Neural cell (in vitro differentiated cells): ENCODE measurements around the gene ALK. TPM values are rescaled to one million over a fixed set of nuclear protein-coding genes. Genes with fewer than 3 reads are reported as not detected.

Experiments used
- H2AFZ ChIP-seq: fragments of 200-600, 300-800 bp; sonication (generic), shearing (Covaris generic); 2 replicates; pipeline ENCODE4 v1.6.0; 2014; ENCODE audit warnings: low read depth, mild to moderate bottlenecking, antibody characterized with exemption, low read length, moderate library complexity
- H3F3A ChIP-seq: fragments of 200-600 bp; shearing (Covaris generic); 2 replicates; pipeline ENCODE4 v1.6.1; 2016; ENCODE audit warnings: mild to moderate bottlenecking, moderate library complexity, mixed read lengths, antibody characterized with exemption, low read length; ENCODE audit not compliant: insufficient read depth, poor library complexity, severe bottlenecking
- H3K27ac ChIP-seq: fragments of 200-600, 300-800 bp; sonication (generic), shearing (Covaris generic); 2 replicates; pipeline ENCODE4 v1.5.1; 2014; ENCODE audit warnings: mild to moderate bottlenecking, low read length, moderate library complexity
- H3K27me3 ChIP-seq: fragments of 300-800, 200-600 bp; sonication (generic), shearing (Covaris generic); 2 replicates; pipeline ENCODE4 v1.6.0; 2014; ENCODE audit warnings: mild to moderate bottlenecking, low read depth, low read length, moderate library complexity; ENCODE audit not compliant: insufficient read depth
- H3K36me3 ChIP-seq: fragments of 300-800, 200-600 bp; sonication (generic), shearing (Covaris generic); 2 replicates; pipeline ENCODE4 v1.5.1; 2014; ENCODE audit warnings: mild to moderate bottlenecking, antibody characterized with exemption, low read length, moderate library complexity; ENCODE audit not compliant: insufficient read depth
- H3K4me2 ChIP-seq: fragments of 300-800, 200-600 bp; sonication (generic), shearing (Covaris generic); 2 replicates; pipeline ENCODE4 v1.6.0; 2014; ENCODE audit warnings: mild to moderate bottlenecking, low read length
- H3K4me3 ChIP-seq: fragments of 300-800, 200-600 bp; sonication (generic), shearing (Covaris generic); 2 replicates; pipeline ENCODE4 v1.5.1; 2014; ENCODE audit warnings: mild to moderate bottlenecking, low read length, moderate library complexity
- H3K79me2 ChIP-seq: fragments of 200-600 bp; shearing (Covaris generic); replicated peaks from 2 replicates; pipeline ENCODE4 v1.6.0; 2014; ENCODE audit warnings: mild to moderate bottlenecking, low read length, moderate library complexity; ENCODE audit not compliant: insufficient read depth
- H3K9ac ChIP-seq: fragments of 300-800, 200-600 bp; sonication (generic), shearing (Covaris generic); 2 replicates; pipeline ENCODE4 v1.6.1; 2016; ENCODE audit warnings: mild to moderate bottlenecking, low read length, mixed read lengths
- H3K9me2 ChIP-seq: fragments of 200-600 bp; shearing (Covaris generic); 2 replicates; pipeline ENCODE4 v1.6.1; 2016; ENCODE audit warnings: mild to moderate bottlenecking, low read length, mixed read lengths; ENCODE audit not compliant: insufficient read depth
- H3K9me3 ChIP-seq: fragments of 200-600, 300-800 bp; sonication (generic), shearing (Covaris generic); 2 replicates; pipeline ENCODE4 v1.6.1; 2016; ENCODE audit warnings: mild to moderate bottlenecking, mixed run types, low read length, moderate library complexity, mixed read lengths
- H4K20me1 ChIP-seq: fragments of 200-600 bp; shearing (Covaris generic); 2 replicates; pipeline ENCODE4 v1.6.1; 2016; ENCODE audit warnings: mild to moderate bottlenecking, mixed run types; ENCODE audit not compliant: insufficient read depth
- CTCF ChIP-seq: fragments of 450-650 bp; IDR thresholded peaks from 2 replicates; pipeline ENCODE4 v1.5.1; 2014; ENCODE audit warnings: antibody characterized with exemption, mild to moderate bottlenecking, moderate library complexity; ENCODE audit not compliant: poor library complexity, severe bottlenecking
- EP300 ChIP-seq: fragments of 450-650 bp; conservative IDR thresholded peaks from 2 replicates; pipeline ENCODE4 v1.6.1; 2014; ENCODE audit warnings: antibody characterized with exemption, mild to moderate bottlenecking, moderate library complexity; ENCODE audit not compliant: poor library complexity, severe bottlenecking
- EZH2 ChIP-seq: fragments of 200-600, 300-800 bp; shearing (Covaris generic), sonication (generic); IDR thresholded peaks from 2 replicates; pipeline ENCODE4 v1.6.1; 2014; ENCODE audit warnings: antibody characterized with exemption, low read length, borderline replicate concordance, mild to moderate bottlenecking; ENCODE audit not compliant: insufficient read depth, poor library complexity, severe bottlenecking
- MXI1 ChIP-seq: fragments of 450-650 bp; conservative IDR thresholded peaks from 2 replicates; pipeline ENCODE4 v1.6.1; 2014; ENCODE audit warnings: antibody characterized with exemption, mild to moderate bottlenecking; ENCODE audit not compliant: poor library complexity, severe bottlenecking
- POLR2AphosphoS5 ChIP-seq: IDR thresholded peaks from 2 replicates; pipeline ENCODE4 v1.6.1; 2012
- RAD21 ChIP-seq: fragments of 450-650 bp; conservative IDR thresholded peaks from 2 replicates; pipeline ENCODE4 v1.6.1; 2014; ENCODE audit warnings: antibody characterized with exemption, mild to moderate bottlenecking, moderate library complexity
- REST ChIP-seq: IDR thresholded peaks from 2 replicates; pipeline ENCODE4 v1.6.1; 2012; ENCODE audit warnings: borderline replicate concordance
- SMC3 ChIP-seq: fragments of 450-650 bp; conservative IDR thresholded peaks from 2 replicates; pipeline ENCODE4 v1.6.1; 2014; ENCODE audit warnings: antibody characterized with exemption, mild to moderate bottlenecking, moderate library complexity; ENCODE audit not compliant: poor library complexity
- TAF1 ChIP-seq: IDR thresholded peaks from 2 replicates; pipeline ENCODE4 v1.6.1; 2012; ENCODE audit warnings: low read depth
- polyA plus RNA-seq: library from polyadenylated mRNA; depleted of rRNA; stranded (reverse); fragments of >200 nt; gene quantifications from 2 replicates; pipeline ENCODE4 v1.2.3, GENCODE V29; 2014

The ALK gene
- polyA plus RNA-seq, 1 donor from 2014 or later = 7.1 TPM

- H2AFZ ChIP-seq = no peak overlapping the region
- H3K9me2 ChIP-seq = no peaks in the 10 kb centered on the region
- no peaks in the 10 kb centered on the region for H3F3A ChIP-seq
- H3K27me3 ChIP-seq = no peaks in the 10 kb centered on the region
- H3K36me3 ChIP-seq = no peaks in the 10 kb centered on the region
- H3K9ac ChIP-seq = no peak overlapping the region
- H3K27ac ChIP-seq = no peak overlapping the region
- no peaks in the 10 kb centered on the region for H4K20me1 ChIP-seq
- H3K4me3 ChIP-seq = no peak overlapping the region
- H3K9me3 ChIP-seq = no peaks in the 10 kb centered on the region
- H3K4me2 ChIP-seq = no peak overlapping the region
- no peak for TF ChIP-seq SMC3
- no peak for TF ChIP-seq RAD21
- TF ChIP-seq POLR2AphosphoS5 = no peak
- no peak for TF ChIP-seq CTCF
- no peak for TF ChIP-seq EZH2
- no peak for TF ChIP-seq REST
- TF ChIP-seq MXI1 = no peak
- no peak for TF ChIP-seq EP300
- TF ChIP-seq TAF1 = no peak
- no peaks in the 10 kb centered on the region for H3K79me2 ChIP-seq
These were observed 292.5 kb downstream of the ALK start for GRCh38 chr2:29628862-29629261.

- H3K9me3 ChIP-seq = no peaks in the 10 kb centered on the region
- no peak overlapping the region for H3K4me2 ChIP-seq
These were observed 293.2 kb downstream of the ALK start for GRCh38 chr2:29628108-29628745.

More at GRCh38 chr2:29628108-29628745, 293.2 kb downstream of the ALK start:
- Histone ChIP-seq H3K27me3 (no peaks in the 10 kb centered on the region), H4K20me1 (no peaks in the 10 kb centered on the region), H3K9ac (no peak overlapping the region), H2AFZ (no peak overlapping the region), H3K4me3 (no peak overlapping the region), H3K36me3 (no peaks in the 10 kb centered on the region), H3K9me2 (no peaks in the 10 kb centered on the region), H3K27ac (no peak overlapping the region), H3F3A (no peaks in the 10 kb centered on the region), H3K79me2 (no peaks in the 10 kb centered on the region)
- TF ChIP-seq POLR2AphosphoS5 (no peak), MXI1 (no peak), EP300 (no peak), REST (no peak), CTCF (no peak), TAF1 (no peak), RAD21 (no peak), SMC3 (no peak), EZH2 (no peak)
